ENCODE results near the gene CHD8. TPM values are rescaled to one million over a fixed set of nuclear protein-coding genes. Genes with fewer than 3 reads are reported as not detected.

The CHD8 gene
- total and polyA plus RNA-seq, 2 of the 13 experiments (the other 11 are each of a cell fraction or from before 2014, with no cell fraction given), result 35.1 to 79.6 TPM

- TF ChIP-seq SNAPC4 (CRISPR knock-in tag; IDR thresholded peaks at IDR 0.05) (0 out of 2 replicates have a peak, but pooled peaks have one; percentile 29), CTCF (CRISPR knock-in tag; IDR thresholded peaks at IDR 0.05) (no peak), ZNF280B (CRISPR knock-in tag; IDR thresholded peaks at IDR 0.05; ENCODE audit: borderline replicate concordance) (no peak), ARNT2 (CRISPR knock-in tag; IDR thresholded peaks at IDR 0.05; ENCODE audit: low read depth) (peak; percentile 15), TCF12 (IDR thresholded peaks at IDR 0.05) (no peak), TCF12 (CRISPR knock-in tag; IDR thresholded peaks at IDR 0.05) (0 out of 2 replicates have a peak, but pooled peaks have one; percentile 10), KDM6A (CRISPR knock-in tag; IDR thresholded peaks at IDR 0.05; ENCODE audit: low read depth) (no peak), PRMT3 (CRISPR knock-in tag; IDR thresholded peaks at IDR 0.05; ENCODE audit: borderline replicate concordance, low read depth) (no peak), ZNF646 (CRISPR knock-in tag; IDR thresholded peaks at IDR 0.05) (0 out of 2 replicates have a peak, but pooled peaks have one; percentile 31), POLR2G (IDR thresholded peaks at IDR 0.05; ENCODE audit: low read depth, low read length) (no peak), RCOR2 (CRISPR knock-in tag; IDR thresholded peaks at IDR 0.05) (no peak), TEAD3 (CRISPR knock-in tag; optimal IDR thresholded peaks at IDR 0.05; ENCODE audit: borderline replicate concordance) (no peak), ZNF792 (CRISPR knock-in tag; IDR thresholded peaks at IDR 0.05) (no peak)
These were observed 72.8 kb downstream of the CHD8 start (continued) for GRCh38 chr14:21382886-21383847.
